ENCODE results near the gene PRODH2. TPM values are rescaled to one million over a fixed set of nuclear protein-coding genes. Genes with fewer than 3 reads are reported as not detected.

The PRODH2 gene
- total RNA-seq, 1 donor from 2014 or later = not detected

DNA sequence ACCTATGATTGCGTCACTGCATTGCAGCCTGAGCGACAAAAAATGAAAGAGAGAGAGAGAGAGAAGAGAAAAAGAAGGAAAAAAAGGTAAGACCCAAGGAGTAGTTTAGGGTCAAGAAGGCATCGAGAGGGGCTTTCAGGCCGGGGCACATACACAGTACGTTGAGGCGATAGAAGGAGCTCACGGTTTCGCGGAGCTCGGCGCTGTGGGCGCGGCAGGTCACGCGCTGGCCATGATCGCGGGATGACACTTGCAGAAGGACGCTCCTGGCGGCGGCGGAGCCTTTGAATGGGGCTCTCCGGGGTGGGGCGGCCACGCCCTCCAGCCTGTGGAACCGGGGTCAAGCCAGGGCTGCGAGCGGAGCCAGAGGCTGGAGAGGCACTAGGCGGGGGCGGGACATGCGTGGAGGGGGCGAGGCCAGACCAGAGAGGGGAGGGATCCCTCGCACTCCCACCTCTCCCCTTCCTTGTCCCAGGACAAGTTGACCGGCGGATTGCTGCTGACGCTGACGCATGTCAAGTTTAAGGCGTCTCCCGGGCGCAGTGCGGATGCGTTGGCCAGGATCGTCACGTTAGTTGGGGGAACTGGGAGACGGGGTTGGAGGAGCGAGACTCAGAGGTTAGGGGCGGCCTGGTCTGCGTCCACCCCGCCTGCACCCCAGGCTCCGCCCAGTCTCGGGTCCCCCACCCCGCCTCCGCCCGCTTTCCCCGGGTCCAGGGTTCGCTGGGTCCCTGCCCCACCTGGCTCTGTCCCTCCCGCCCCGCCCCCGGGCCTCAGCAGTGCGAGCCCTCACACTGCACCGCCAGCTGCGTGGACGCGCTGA is 32.8 kb upstream of the PRODH2 start:
- Mint-ChIP-seq H3K4me3 (peak overlapping the region; percentile 25), H3K27me3 (ENCODE audit: low read depth) (peaks cover 91% of the 10 kb centered on the region)
- no peak for DNase-seq (ENCODE audit: low read depth, low spot score)

DNA sequence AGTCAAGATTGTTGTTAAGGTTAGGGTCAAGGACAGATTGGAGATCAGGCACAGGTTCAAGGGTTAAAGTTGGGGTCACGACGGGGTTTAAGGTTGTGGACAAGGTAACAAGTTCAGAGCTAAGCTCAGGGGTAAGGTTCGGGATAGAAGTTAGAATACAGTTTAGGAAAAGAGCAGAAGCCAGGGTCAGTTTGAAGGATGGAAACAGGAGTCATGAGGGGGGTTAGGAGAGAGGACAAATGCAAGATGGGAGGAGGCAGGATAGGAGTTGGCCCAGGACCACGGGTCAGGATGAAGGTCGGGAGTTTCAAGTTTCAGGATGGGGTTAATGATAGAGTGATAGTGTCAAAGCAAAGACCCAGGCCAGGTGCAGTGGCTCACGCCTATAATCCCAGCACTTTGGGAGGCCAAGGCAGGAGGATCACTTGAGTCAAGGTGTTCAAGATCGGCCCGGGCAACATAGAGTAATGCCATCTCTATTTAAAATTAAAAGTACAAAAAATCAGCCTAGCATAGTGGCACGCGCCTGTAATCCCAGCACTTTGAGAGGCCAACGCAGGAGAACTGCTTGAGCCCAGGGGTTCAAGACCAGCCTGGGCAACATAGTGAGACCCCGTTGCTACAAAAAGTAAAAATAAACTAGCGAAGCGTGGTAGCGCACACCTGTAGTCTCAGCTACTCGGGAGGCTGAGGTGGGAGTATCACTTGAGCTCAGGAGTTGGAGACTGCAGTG is 32.0 kb upstream of the PRODH2 start:
- TF ChIP-seq, protein P1, sequence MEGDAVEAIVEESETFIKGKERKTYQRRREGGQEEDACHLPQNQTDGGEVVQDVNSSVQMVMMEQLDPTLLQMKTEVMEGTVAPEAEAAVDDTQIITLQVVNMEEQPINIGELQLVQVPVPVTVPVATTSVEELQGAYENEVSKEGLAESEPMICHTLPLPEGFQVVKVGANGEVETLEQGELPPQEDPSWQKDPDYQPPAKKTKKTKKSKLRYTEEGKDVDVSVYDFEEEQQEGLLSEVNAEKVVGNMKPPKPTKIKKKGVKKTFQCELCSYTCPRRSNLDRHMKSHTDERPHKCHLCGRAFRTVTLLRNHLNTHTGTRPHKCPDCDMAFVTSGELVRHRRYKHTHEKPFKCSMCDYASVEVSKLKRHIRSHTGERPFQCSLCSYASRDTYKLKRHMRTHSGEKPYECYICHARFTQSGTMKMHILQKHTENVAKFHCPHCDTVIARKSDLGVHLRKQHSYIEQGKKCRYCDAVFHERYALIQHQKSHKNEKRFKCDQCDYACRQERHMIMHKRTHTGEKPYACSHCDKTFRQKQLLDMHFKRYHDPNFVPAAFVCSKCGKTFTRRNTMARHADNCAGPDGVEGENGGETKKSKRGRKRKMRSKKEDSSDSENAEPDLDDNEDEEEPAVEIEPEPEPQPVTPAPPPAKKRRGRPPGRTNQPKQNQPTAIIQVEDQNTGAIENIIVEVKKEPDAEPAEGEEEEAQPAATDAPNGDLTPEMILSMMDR (conservative IDR thresholded peaks at IDR 0.05) = no peak
- H3K9me3 Mint-ChIP-seq = peaks cover 8% of the 10 kb centered on the region
- peaks cover 2% of the 10 kb centered on the region for H3K36me3 Mint-ChIP-seq (ENCODE audit: low read depth)
- no peak overlapping the region for H3K4me3 Mint-ChIP-seq
- no peak overlapping the region for H3K27ac Mint-ChIP-seq (ENCODE audit: unreplicated experiment)
- peaks cover 15% of the 10 kb centered on the region for H3K4me1 Mint-ChIP-seq
- no peak for DNase-seq (ENCODE audit: low read depth, low spot score)
- H3K27me3 Mint-ChIP-seq (ENCODE audit: low read depth) = peaks cover 90% of the 10 kb centered on the region

More for the DNA sequence above, 32.8 kb upstream of the PRODH2 start:
- peaks cover 2% of the 10 kb centered on the region for H3K36me3 Mint-ChIP-seq (ENCODE audit: low read depth)
- TF ChIP-seq, protein P1 (conservative IDR thresholded peaks at IDR 0.05) = no peak
- H3K27ac Mint-ChIP-seq (ENCODE audit: unreplicated experiment) = no peak overlapping the region
- peaks cover 8% of the 10 kb centered on the region for H3K9me3 Mint-ChIP-seq
- H3K4me1 Mint-ChIP-seq = peaks cover 15% of the 10 kb centered on the region

DNA sequence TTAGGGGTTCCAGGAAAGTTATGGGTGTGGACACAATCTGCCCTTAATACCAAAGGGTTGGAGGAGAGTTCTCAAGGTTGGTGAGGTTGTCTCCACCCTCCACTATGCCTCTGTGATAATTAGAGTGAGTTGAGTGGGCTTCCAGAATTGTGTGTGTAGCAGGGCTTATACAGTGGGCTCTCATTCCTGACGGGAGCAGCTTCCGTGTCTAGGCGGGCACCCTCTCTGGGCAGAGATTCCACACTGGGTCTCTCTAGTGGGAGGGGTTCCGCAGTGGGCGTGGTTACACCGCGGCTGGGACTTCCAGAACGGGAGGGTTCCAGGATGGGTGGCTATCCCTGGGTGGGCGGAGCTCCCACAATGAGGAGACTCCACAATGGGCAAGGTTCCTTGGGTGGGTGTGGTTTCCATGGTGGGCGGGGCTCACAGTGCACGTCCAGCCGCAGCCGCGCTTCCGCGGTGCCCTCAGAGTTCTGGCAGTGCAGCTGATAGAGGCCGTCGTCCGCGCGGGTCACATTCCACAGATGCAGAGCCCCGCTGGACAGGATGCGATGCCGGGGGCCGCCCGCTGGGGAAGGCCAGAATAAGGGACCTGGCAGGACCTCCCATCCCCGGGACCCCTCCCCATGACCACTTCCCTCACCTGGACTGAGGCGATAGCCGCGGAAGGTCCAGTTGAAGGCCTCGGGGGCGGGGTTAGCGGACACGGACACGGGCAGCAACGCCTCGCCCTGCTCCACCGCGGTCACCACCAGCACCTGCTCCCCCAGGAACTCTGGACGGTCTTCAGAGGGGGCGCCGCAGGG is 31.2 kb upstream of the PRODH2 start:
- TF ChIP-seq, protein P1 (conservative IDR thresholded peaks at IDR 0.05) = no peak
- Mint-ChIP-seq H3K27me3 (ENCODE audit: low read depth) (peaks cover 89% of the 10 kb centered on the region), H3K36me3 (ENCODE audit: low read depth) (peaks cover 2% of the 10 kb centered on the region), H3K4me1 (peaks cover 15% of the 10 kb centered on the region), H3K27ac (ENCODE audit: unreplicated experiment) (no peak overlapping the region), H3K9me3 (peaks cover 8% of the 10 kb centered on the region), H3K4me3 (no peak overlapping the region)
- DNase-seq (ENCODE audit: low read depth, low spot score) = no peak

DNA sequence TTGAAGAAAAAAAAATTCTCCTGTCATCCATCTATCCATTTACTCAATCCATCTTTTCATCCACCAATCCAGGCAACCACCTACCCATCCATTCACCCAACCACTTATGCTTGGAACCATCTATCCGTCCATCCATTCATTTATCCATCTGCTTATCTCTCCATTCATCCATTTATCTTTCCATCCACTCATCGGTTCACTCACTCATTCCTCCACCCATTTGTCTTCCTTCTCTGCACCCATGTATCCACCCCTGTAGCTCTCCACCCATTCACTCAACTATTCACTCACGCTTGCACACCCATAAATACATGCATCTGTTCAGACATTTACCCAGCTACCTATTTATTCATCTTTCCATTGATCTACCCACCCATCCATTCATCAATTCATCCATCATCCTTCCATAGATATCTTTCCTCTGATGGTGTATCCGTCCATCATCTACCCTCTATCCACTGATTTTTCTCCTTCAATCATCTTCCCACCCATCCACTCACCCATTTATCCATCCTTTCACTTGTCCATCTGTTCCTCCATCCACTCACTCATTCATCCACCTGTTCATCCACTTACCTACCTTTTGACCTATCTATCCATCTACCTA is 30.1 kb upstream of the PRODH2 start:
- Mint-ChIP-seq H3K27me3 (ENCODE audit: low read depth) (peaks cover 79% of the 10 kb centered on the region), H3K4me3 (no peak overlapping the region)

More for the DNA sequence above, 30.1 kb upstream of the PRODH2 start:
- H3K4me1 Mint-ChIP-seq = peaks cover 15% of the 10 kb centered on the region
- DNase-seq (ENCODE audit: low read depth, low spot score) = no peak
- peaks cover 8% of the 10 kb centered on the region for H3K9me3 Mint-ChIP-seq
- no peak overlapping the region for H3K27ac Mint-ChIP-seq (ENCODE audit: unreplicated experiment)
- TF ChIP-seq, protein P1 (conservative IDR thresholded peaks at IDR 0.05) = no peak
- peaks cover 2% of the 10 kb centered on the region for H3K36me3 Mint-ChIP-seq (ENCODE audit: low read depth)

Data from neural crest cell (in vitro differentiated cells).